NB4 (cell line): ENCODE results near the gene FANCC.

Experiments
- DNase-seq: peaks from one replicate; pipeline ENCODE4 v3.0.0; 2010; ENCODE audit warnings: low read depth
- H3K4me3 ChIP-seq: one replicate; pipeline ENCODE4 v1.5.1; 2011; ENCODE audit warnings: mild to moderate bottlenecking, low read depth, low read length, moderate library complexity
- CTCF ChIP-seq: IDR thresholded peaks from one replicate; pipeline ENCODE4 v1.5.1; 2012; ENCODE audit warnings: low read depth, low read length
- MAX ChIP-seq: IDR thresholded peaks from 2 replicates; pipeline ENCODE4 v1.6.1; 2011; ENCODE audit warnings: low read depth, low read length
- MYC ChIP-seq: IDR thresholded peaks from 2 replicates; pipeline ENCODE4 v1.6.1; 2011; ENCODE audit warnings: low read depth, low read length
- POLR2A ChIP-seq: IDR thresholded peaks from 2 replicates; pipeline ENCODE4 v1.6.1; 2011; ENCODE audit warnings: mild to moderate bottlenecking; ENCODE audit not compliant: insufficient read length; ENCODE audit errors: extremely low read depth

FANCC gene

GRCh38 chr9:95311961-95312360 is 5.5 kb downstream of the FANCC start:
- H3K4me3 ChIP-seq = no peak overlapping the region
- DNase-seq = peak; percentile 6
- TF ChIP-seq CTCF (no peak), MYC (no peak), MAX (no peak), POLR2A (no peak)

GRCh38 chr9:95307538-95307937 is 10.0 kb downstream of the FANCC start:
- DNase-seq = peak; percentile 6
- no peak overlapping the region for H3K4me3 ChIP-seq
- TF ChIP-seq MYC (no peak), POLR2A (no peak), MAX (no peak), CTCF (no peak)

GRCh38 chr9:95306819-95307218 is 10.7 kb downstream of the FANCC start:
- no peak overlapping the region for H3K4me3 ChIP-seq
- DNase-seq = no peak
- TF ChIP-seq CTCF = no peak
- no peak for TF ChIP-seq POLR2A
- TF ChIP-seq MYC = no peak
- no peak for TF ChIP-seq MAX

- no peak overlapping the region for H3K4me3 ChIP-seq
- DNase-seq = no peak
- TF ChIP-seq CTCF (no peak), MYC (no peak), MAX (no peak), POLR2A (no peak)
These were observed 11.6 kb downstream of the FANCC start for GRCh38 chr9:95305770-95306492.

- no peak for TF ChIP-seq MAX
- no peak for TF ChIP-seq MYC
- no peak for TF ChIP-seq CTCF
- no peak for TF ChIP-seq POLR2A
- no peak overlapping the region for H3K4me3 ChIP-seq
- no peak for DNase-seq
These were observed 15.0 kb downstream of the FANCC start for GRCh38 chr9:95302479-95302878.
